GM18951 (cell line): ENCODE data around the gene PSMD5.

Experiments
- POLR2A ChIP-seq: IDR thresholded peaks from 4 replicates; pipeline ENCODE4 v1.6.1; 2011; ENCODE audit warnings: mild to moderate bottlenecking; ENCODE audit not compliant: insufficient read length, insufficient read depth; ENCODE audit errors: extremely low read depth
- in situ Hi-C: fragments of 300-500 bp; cut with MboI; formaldehyde crosslinking; loops from one replicate; pipeline ENCODE4 v1.12.0; 2022; ENCODE audit warnings: low sequenced_read_pairs, mixed read lengths, inconsistent platforms; ENCODE audit not compliant: unreplicated experiment

The PSMD5 gene

GRCh38 chr9:120770931-120771330, 71.8 kb downstream of the PSMD5 start:
- TF ChIP-seq POLR2A, result no peak
- in situ Hi-C loops, result loop anchor here (25.0 kb wide), 1 partner anchor 616 kb away; no protein-coding TSS in a partner anchor

DNA sequence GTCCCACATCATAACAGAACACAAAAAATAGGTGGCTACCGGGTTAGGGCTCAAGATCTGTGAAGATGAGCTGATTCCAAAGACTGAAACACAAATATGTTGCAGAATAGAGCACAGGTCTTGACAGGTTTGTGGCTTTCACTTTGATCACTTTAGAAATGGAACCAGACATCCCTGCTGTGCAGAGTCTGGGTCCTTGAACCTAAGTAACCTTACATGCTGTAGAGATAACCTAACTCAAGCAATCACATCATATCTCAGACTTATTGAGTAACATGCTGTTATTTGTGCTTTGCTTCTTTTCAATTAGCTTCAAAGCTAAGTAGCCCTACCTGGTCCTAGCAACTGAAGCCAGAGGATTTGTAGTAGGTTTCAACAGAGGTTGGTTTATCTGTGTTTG, 73.8 kb downstream of the PSMD5 start:
- in situ Hi-C loops, result loop anchor here (25.0 kb wide), 1 partner anchor 618 kb away; no protein-coding TSS in a partner anchor
- TF ChIP-seq POLR2A, result no peak

DNA sequence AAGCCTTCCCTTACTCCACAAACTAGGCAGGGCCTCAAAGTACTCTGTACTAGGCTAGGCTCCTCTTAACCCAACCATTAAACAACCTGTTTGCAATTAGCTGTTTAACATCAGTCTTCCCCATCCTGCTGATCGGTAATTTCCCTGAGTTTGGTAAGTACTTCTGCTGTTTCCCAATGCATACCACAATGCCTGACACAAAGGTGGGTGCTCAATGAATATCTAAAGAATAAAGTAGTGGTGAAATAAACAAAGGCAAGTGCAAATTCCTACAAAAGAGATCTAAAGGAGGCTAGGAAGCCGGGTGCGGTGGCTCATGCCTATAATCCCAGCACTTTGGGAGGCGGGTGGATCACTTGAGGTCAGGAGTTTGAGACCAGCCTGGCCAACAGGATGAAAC, 74.5 kb downstream of the PSMD5 start:
- no peak for TF ChIP-seq POLR2A
- in situ Hi-C loops, result loop anchor here (25.0 kb wide), 1 partner anchor 619 kb away; no protein-coding TSS in a partner anchor

- in situ Hi-C loops, result loop anchor here (25.0 kb wide), 1 partner anchor 620 kb away; no protein-coding TSS in a partner anchor
- TF ChIP-seq POLR2A, result no peak
These were observed 75.3 kb downstream of the PSMD5 start for GRCh38 chr9:120767451-120767850.
